OCI-LY7 (cell line): ENCODE results near the gene BBS9. TPM values are rescaled to one million over a fixed set of nuclear protein-coding genes. Genes with fewer than 3 reads are reported as not detected.

Experiments
- BruUV-seq: library from RNA; stranded (reverse); fragments of 400-500 nt; replicated peaks from 2 replicates; lab custom pipeline; 2021; lab: Mats Ljungman, UMichigan
- CTCF ChIA-PET: fragments of 300-600 bp; sonication (Branson Sonifier 250); formaldehyde crosslinking; loops from one replicate; lab custom pipeline; 2022; ENCODE audit warnings: antibody characterized with exemption; ENCODE audit not compliant: unreplicated experiment; lab: Charles Lee
- POLR2A ChIA-PET: fragments of 300-600 bp; sonication (Branson Sonifier 250); formaldehyde crosslinking; loops from one replicate; lab custom pipeline; 2022; ENCODE audit warnings: antibody characterized with exemption; lab: Charles Lee
- DNase-seq: peaks from one replicate; pipeline ENCODE4 v3.0.0-alpha.2; 2015; ENCODE audit warnings: low spot score
- H2AFZ ChIP-seq: fragments of 200-600 bp; sonication (generic), shearing (Covaris generic); 2 replicates; pipeline ENCODE4 v1.6.1; 2014; ENCODE audit warnings: mild to moderate bottlenecking, antibody characterized with exemption, low read length, moderate library complexity
- H3K27ac ChIP-seq: fragments of 200-600 bp; sonication (generic); 2 replicates; pipeline ENCODE4 v1.5.1; 2014; ENCODE audit warnings: mixed run types, low read depth, mild to moderate bottlenecking, moderate library complexity, low read length, inconsistent platforms; ENCODE audit not compliant: poor library complexity, severe bottlenecking
- H3K36me3 ChIP-seq: fragments of 200-600 bp; sonication (generic); 2 replicates; pipeline ENCODE4 v1.6.1; 2014; ENCODE audit warnings: mild to moderate bottlenecking, antibody characterized with exemption, low read length, moderate library complexity, mixed read lengths; ENCODE audit not compliant: insufficient read depth
- H3K4me1 ChIP-seq: fragments of 200-600 bp; sonication (generic); 2 replicates; pipeline ENCODE4 v1.5.1; 2014; ENCODE audit warnings: mild to moderate bottlenecking, low read length; ENCODE audit not compliant: insufficient read depth, poor library complexity, severe bottlenecking
- H3K4me2 ChIP-seq: fragments of 200-600 bp; sonication (generic); 2 replicates; pipeline ENCODE4 v1.6.1; 2014; ENCODE audit warnings: mild to moderate bottlenecking, low read length
- H3K4me3 ChIP-seq: fragments of 200-600 bp; sonication (generic); 2 replicates; pipeline ENCODE4 v1.5.1; 2014; ENCODE audit warnings: mild to moderate bottlenecking, low read depth, low read length; ENCODE audit not compliant: poor library complexity, severe bottlenecking
- H3K79me2 ChIP-seq: fragments of 200-600 bp; sonication (generic); 2 replicates; pipeline ENCODE4 v1.6.1; 2016; ENCODE audit warnings: low read depth, mild to moderate bottlenecking, low read length, moderate library complexity, mixed read lengths; ENCODE audit not compliant: insufficient read depth
- H3K9me2 ChIP-seq: fragments of 200-600 bp; sonication (generic); 2 replicates; pipeline ENCODE4 v1.6.1; 2016; ENCODE audit warnings: mild to moderate bottlenecking, low read length, mixed read lengths; ENCODE audit not compliant: insufficient read depth
- H3K9me3 ChIP-seq: fragments of 200-600 bp; sonication (generic); 2 replicates; pipeline ENCODE4 v1.6.1; 2014; ENCODE audit warnings: mild to moderate bottlenecking, mixed run types, low read length, mixed read lengths
- H4K20me1 ChIP-seq: fragments of 200-600 bp; sonication (generic); 2 replicates; pipeline ENCODE4 v1.6.1; 2014; ENCODE audit warnings: mild to moderate bottlenecking, antibody characterized with exemption, low read length, moderate library complexity, mixed read lengths; ENCODE audit not compliant: insufficient read depth
- EZH2phosphoT487 ChIP-seq: fragments of 200-600 bp; sonication (generic); IDR thresholded peaks from 2 replicates; pipeline ENCODE4 v1.6.1; 2018; ENCODE audit warnings: low read depth, borderline replicate concordance, mild to moderate bottlenecking, mixed run types, antibody characterized with exemption, low read length, moderate library complexity, mixed read lengths
- intact Hi-C: fragments of 100-400 bp; cut with micrococcal nuclease; formaldehyde crosslinking; loops from one replicate; pipeline ENCODE4 v1.10.0; 2022; ENCODE audit not compliant: unreplicated experiment
- total RNA-seq, 2 experiments: library from RNA; depleted of rRNA in 1 of 2; stranded (reverse); fragments of >200 nt in 1 of 2; shearing (Covaris generic) in 1 of 2; gene quantifications; 2 replicates each; pipeline ENCODE4 v1.2.3, GENCODE V29; 2014 to 2022
- TF ChIP-seq, protein P1 (sequence below): fragments of 200-600 bp; sonication (generic); conservative IDR thresholded peaks from 2 replicates; pipeline ENCODE4 v1.5.1; 2014; ENCODE audit warnings: mild to moderate bottlenecking, antibody characterized with exemption, low read length, moderate library complexity, mixed read lengths

The BBS9 gene
- total RNA-seq, 2 experiments from 2014 or later = 6.8 to 14.8 TPM

DNA sequence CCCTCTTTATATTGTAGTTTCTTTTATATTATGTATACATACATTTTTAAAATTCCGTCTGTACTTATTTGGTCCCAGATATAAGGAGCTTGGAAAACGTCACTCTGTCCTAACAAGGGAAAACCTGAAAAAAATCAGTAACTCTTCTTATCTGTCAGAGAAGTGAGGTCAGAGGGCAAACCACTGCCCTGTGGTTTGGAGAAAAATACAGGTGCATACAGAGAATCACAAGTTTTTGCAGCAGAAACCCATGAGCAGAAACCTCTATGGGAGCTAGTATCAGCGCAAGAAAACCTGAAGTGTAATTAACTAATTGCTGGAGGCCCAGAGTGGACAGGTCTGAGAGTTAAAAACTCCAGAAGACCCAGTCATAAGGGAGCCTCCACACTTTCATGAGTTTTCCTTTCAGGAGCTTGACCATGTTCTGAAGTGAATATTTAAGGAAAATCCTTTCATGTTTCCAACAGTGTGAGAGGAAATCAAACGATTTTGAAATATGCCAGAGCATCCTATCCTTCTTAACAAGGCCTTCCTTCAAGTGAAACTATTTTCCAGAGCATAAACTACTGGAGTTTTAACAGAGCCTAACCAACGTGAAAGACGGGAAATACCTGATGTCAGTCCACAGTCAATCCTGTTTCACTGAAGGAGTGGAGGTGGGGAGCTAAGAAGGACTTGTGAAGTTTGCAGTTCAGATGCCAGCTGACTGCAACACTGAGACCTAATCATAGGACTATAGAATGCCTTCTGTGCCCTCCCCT, 485.2 kb downstream of the BBS9 start:
- no peaks in the 10 kb centered on the region for H3K36me3 ChIP-seq
- no peaks in the 10 kb centered on the region for H3K9me2 ChIP-seq
- no TSS peak for BruUV-seq
- no peaks in the 10 kb centered on the region for H4K20me1 ChIP-seq
- intact Hi-C loops = no loop called here
- POLR2A ChIA-PET = no interaction called here
- H3K79me2 ChIP-seq = no peaks in the 10 kb centered on the region
- TF ChIP-seq, protein P1, sequence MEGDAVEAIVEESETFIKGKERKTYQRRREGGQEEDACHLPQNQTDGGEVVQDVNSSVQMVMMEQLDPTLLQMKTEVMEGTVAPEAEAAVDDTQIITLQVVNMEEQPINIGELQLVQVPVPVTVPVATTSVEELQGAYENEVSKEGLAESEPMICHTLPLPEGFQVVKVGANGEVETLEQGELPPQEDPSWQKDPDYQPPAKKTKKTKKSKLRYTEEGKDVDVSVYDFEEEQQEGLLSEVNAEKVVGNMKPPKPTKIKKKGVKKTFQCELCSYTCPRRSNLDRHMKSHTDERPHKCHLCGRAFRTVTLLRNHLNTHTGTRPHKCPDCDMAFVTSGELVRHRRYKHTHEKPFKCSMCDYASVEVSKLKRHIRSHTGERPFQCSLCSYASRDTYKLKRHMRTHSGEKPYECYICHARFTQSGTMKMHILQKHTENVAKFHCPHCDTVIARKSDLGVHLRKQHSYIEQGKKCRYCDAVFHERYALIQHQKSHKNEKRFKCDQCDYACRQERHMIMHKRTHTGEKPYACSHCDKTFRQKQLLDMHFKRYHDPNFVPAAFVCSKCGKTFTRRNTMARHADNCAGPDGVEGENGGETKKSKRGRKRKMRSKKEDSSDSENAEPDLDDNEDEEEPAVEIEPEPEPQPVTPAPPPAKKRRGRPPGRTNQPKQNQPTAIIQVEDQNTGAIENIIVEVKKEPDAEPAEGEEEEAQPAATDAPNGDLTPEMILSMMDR = no peak
- no peak for TF ChIP-seq EZH2phosphoT487
- H3K4me2 ChIP-seq = no peak overlapping the region
- no peaks in the 10 kb centered on the region for H3K9me3 ChIP-seq
- no peak overlapping the region for H3K27ac ChIP-seq
- DNase-seq = no peak
- H3K4me1 ChIP-seq = no peaks in the 10 kb centered on the region
- no peak overlapping the region for H3K4me3 ChIP-seq
- CTCF ChIA-PET = no interaction called here
- no peak overlapping the region for H2AFZ ChIP-seq

DNA sequence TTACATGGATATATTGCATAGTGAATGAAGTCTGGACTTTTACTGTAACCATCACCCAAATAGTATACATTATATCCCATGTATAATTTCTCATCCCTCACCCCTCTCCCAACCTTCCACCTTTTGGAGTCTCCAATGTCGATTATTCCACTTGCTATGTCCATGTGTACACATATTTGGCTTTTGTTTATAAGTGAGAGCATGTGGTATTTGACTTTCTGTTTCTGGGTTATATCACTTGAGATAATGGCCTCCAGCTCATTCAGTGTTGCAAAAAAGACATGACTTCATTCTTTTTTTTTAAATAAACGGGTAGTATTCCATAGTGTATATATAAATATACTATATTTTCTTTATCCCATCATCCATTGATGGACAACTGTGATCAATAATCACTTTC, 487.4 kb downstream of the BBS9 start:
- H3K27ac ChIP-seq = no peak overlapping the region
- no peaks in the 10 kb centered on the region for H4K20me1 ChIP-seq
- intact Hi-C loops = no loop called here
- no peak overlapping the region for H2AFZ ChIP-seq
- no peak for TF ChIP-seq EZH2phosphoT487
- TF ChIP-seq, protein P1 = no peak
- ChIA-PET POLR2A (no interaction called here), CTCF (no interaction called here)
- no peak overlapping the region for H3K4me3 ChIP-seq
- H3K4me2 ChIP-seq = no peak overlapping the region
- no peaks in the 10 kb centered on the region for H3K9me2 ChIP-seq
- no TSS peak for BruUV-seq
- H3K4me1 ChIP-seq = no peaks in the 10 kb centered on the region
- no peak for DNase-seq
- H3K36me3 ChIP-seq = no peaks in the 10 kb centered on the region
- H3K79me2 ChIP-seq = no peaks in the 10 kb centered on the region
- peaks cover 8% of the 10 kb centered on the region for H3K9me3 ChIP-seq

DNA sequence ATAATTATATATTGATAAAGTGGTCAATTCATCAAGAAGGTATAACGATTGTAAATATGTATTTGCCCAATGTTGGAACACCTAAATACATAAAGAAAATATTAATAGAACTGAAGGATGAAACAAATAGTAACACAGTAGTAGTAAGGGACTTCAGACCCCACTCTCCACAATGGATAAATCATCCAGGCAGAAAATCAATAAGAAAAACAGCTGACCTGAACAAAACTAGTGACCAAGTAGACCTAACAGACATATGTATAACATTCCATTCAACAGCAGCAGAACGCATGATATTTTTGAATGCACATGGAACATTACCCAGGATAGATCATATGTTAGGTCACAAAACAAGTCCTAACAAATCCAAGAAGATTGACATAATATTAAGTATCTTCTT, 489.9 kb downstream of the BBS9 start:
- CTCF ChIA-PET = no interaction called here
- H2AFZ ChIP-seq = no peak overlapping the region
- H4K20me1 ChIP-seq = no peaks in the 10 kb centered on the region

More for the DNA sequence above, 489.9 kb downstream of the BBS9 start:
- H3K4me1 ChIP-seq = no peaks in the 10 kb centered on the region
- H3K4me2 ChIP-seq = no peak overlapping the region
- no peaks in the 10 kb centered on the region for H3K36me3 ChIP-seq
- H3K9me2 ChIP-seq = no peaks in the 10 kb centered on the region
- DNase-seq = no peak
- BruUV-seq = no TSS peak
- TF ChIP-seq, protein P1 = no peak
- no peak for TF ChIP-seq EZH2phosphoT487
- POLR2A ChIA-PET = interaction anchor here (0.7 kb wide), 1 partner anchor 32 kb away, joined by 3 read pairs; no protein-coding TSS in a partner anchor
- no peak overlapping the region for H3K4me3 ChIP-seq
- intact Hi-C loops = no loop called here
- H3K27ac ChIP-seq = no peak overlapping the region
- no peaks in the 10 kb centered on the region for H3K79me2 ChIP-seq
- peaks cover 8% of the 10 kb centered on the region for H3K9me3 ChIP-seq
